ENCODE results near the gene HIVEP2.

The HIVEP2 gene

GRCh38 chr6:142726616-142727015 is 218.4 kb downstream of the HIVEP2 start:
- no peak for DNase-seq

- DNase-seq, result no peak
Measured at GRCh38 chr6:142725024-142725770, 219.8 kb downstream of the HIVEP2 start.

GRCh38 chr6:142722841-142723240 is 222.1 kb downstream of the HIVEP2 start:
- DNase-seq, result no peak

GRCh38 chr6:142722012-142722411 is 223.0 kb downstream of the HIVEP2 start:
- DNase-seq, result no peak

- DNase-seq, result no peak
Measured at GRCh38 chr6:142721215-142721920, 223.6 kb downstream of the HIVEP2 start.

GRCh38 chr6:142718667-142719191 is 226.2 kb downstream of the HIVEP2 start:
- no peak for DNase-seq

GRCh38 chr6:142716097-142716496 is 228.9 kb downstream of the HIVEP2 start:
- DNase-seq, result no peak

GRCh38 chr6:142714951-142715785 is 229.8 kb downstream of the HIVEP2 start:
- no peak for DNase-seq

- no peak for DNase-seq
Measured at GRCh38 chr6:142713959-142714358, 231.0 kb downstream of the HIVEP2 start.

GRCh38 chr6:142712231-142712630 is 232.7 kb downstream of the HIVEP2 start:
- DNase-seq, result no peak

GRCh38 chr6:142708651-142709050 is 236.3 kb downstream of the HIVEP2 start:
- no peak for DNase-seq

- no peak for DNase-seq
Measured at GRCh38 chr6:142707255-142707654, 237.7 kb downstream of the HIVEP2 start.

GRCh38 chr6:142706210-142706609 is 238.8 kb downstream of the HIVEP2 start:
- DNase-seq, result no peak

GRCh38 chr6:142705054-142705453 is 239.9 kb downstream of the HIVEP2 start:
- no peak for DNase-seq

GRCh38 chr6:142702501-142703460 is 242.2 kb downstream of the HIVEP2 start:
- peak; percentile 12 for DNase-seq

All from hematopoietic multipotent progenitor cell treated with erythropoietin and hydrocortisone succinate and interleukin-3 and kit ligand, for 8 days (in vitro differentiated cells).